K562 (cell line): ENCODE data around the gene WDR31. TPM values are rescaled to one million over a fixed set of nuclear protein-coding genes. Genes with fewer than 3 reads are reported as not detected.

Source experiments
- CREB3L1 ChIP-seq: fragments of 450-650 bp; IDR thresholded peaks from 2 replicates; pipeline ENCODE4 v1.6.1; 2014; ENCODE audit warnings: low read depth, mild to moderate bottlenecking, moderate library complexity, borderline replicate concordance
- DPF2 ChIP-seq: fragments of 450-650 bp; IDR thresholded peaks from 2 replicates; pipeline ENCODE4 v1.6.1; 2016
- E4F1 ChIP-seq: fragments of 250-450 bp; sonication (Bioruptor Pico); IDR thresholded peaks from 2 replicates; pipeline ENCODE4 v1.5.0; 2021; ENCODE audit warnings: mild to moderate bottlenecking, borderline replicate concordance
- EP300 ChIP-seq: IDR thresholded peaks from 2 replicates; pipeline ENCODE4 v1.6.1; 2012; ENCODE audit warnings: low read length, improper control_type of control experiment
- HDAC8 ChIP-seq: fragments of 450-650 bp; IDR thresholded peaks from 2 replicates; pipeline ENCODE4 v1.6.1; 2016; ENCODE audit warnings: mild to moderate bottlenecking, missing genetic modification characterization, moderate library complexity, missing compliant biosample characterization
- MAZ ChIP-seq, 2 experiments: fragments of 450-650 bp in 1 of 2; sonication (generic) in 1 of 2; formaldehyde crosslinking; IDR thresholded peaks in 1 of 2; conservative IDR thresholded peaks in 1 of 2; 2 replicates each; pipeline versions ENCODE4 v1.4.0 to v1.5.0; 2020; ENCODE audit warnings: mild to moderate bottlenecking in 1 of 2, missing genetic modification reagents in 1 of 2
- PPARD ChIP-seq: fragments of 250-450 bp; sonication (Bioruptor Pico); IDR thresholded peaks from 2 replicates; pipeline ENCODE4 v1.8.0; 2022; ENCODE audit warnings: inconsistent platforms, mild to moderate bottlenecking, moderate library complexity
- RB1 ChIP-seq: fragments of 450-650 bp; IDR thresholded peaks from 2 replicates; pipeline ENCODE4 v1.6.1; 2017; ENCODE audit warnings: low read depth, mild to moderate bottlenecking
- SIN3A ChIP-seq, 2 experiments: fragments of 150-350 bp in 1 of 2; IDR thresholded peaks; 2 replicates each; pipeline ENCODE4 v1.6.1; 2011 to 2016; ENCODE audit warnings: borderline replicate concordance in 2 of 2, low read depth in 2 of 2, low read length in 2 of 2, mild to moderate bottlenecking in 2 of 2, moderate library complexity in 2 of 2; ENCODE audit not compliant: control insufficient read depth in 1 of 2
- SMARCA4 ChIP-seq: fragments of 450-650 bp; IDR thresholded peaks from 2 replicates; pipeline ENCODE4 v1.6.1; 2016
- ZNF165 ChIP-seq: fragments of 250-450 bp; sonication (Bioruptor Pico); IDR thresholded peaks from 2 replicates; pipeline ENCODE4 v1.4.0; 2020; ENCODE audit warnings: borderline replicate concordance
- ZNF561 ChIP-seq: fragments of 450-650 bp; formaldehyde crosslinking; conservative IDR thresholded peaks from 2 replicates; pipeline ENCODE4 v1.4.0; 2020; ENCODE audit warnings: mild to moderate bottlenecking, moderate library complexity
- polyA plus RNA-seq, 8 experiments: library from polyadenylated mRNA; depleted of rRNA in 4 of 8; stranded (reverse) in 5 of 8; unstranded in 3 of 8; fragments of >200 nt; fragmentation: Nextera tagmentation in 2 of 8; fragmentation: Illumina TruSeq in 1 of 8; extraction: Ambion mirVana in 2 of 8; extraction: Trizol in 1 of 8; gene quantifications; 2 replicates each; pipeline versions ENCODE4 v1.2.1 to v1.2.3, GENCODE V29; 2011 to 2014; ENCODE audit warnings: inconsistent platforms in 1 of 8, missing spikeins in 1 of 8
- total RNA-seq, 7 experiments: library from RNA; depleted of rRNA in 6 of 7; stranded (reverse); fragments of >200 nt in 6 of 7; fragmentation: Illumina TruSeq in 2 of 7; extraction: Trizol in 2 of 7; gene quantifications; 2 replicates each; pipeline versions ENCODE4 v1.2.1 to v1.2.3, GENCODE V29; 2011 to 2021; ENCODE audit warnings: low replicate concordance in 1 of 7
- TF ChIP-seq, protein P1 (sequence below): IDR thresholded peaks from 3 replicates; pipeline ENCODE4 v1.6.1; 2011; ENCODE audit warnings: borderline replicate concordance, mild to moderate bottlenecking, moderate library complexity; ENCODE audit not compliant: insufficient read length; ENCODE audit errors: extremely low read depth

The WDR31 gene
- total and polyA plus RNA-seq, 9 of the 15 experiments (the other 6 are each of a cell fraction or from before 2014, with no cell fraction given): 0.35 to 1.8 (median 0.95) TPM

- no peak for TF ChIP-seq E4F1 (CRISPR knock-in tag)
- TF ChIP-seq, protein P1, sequence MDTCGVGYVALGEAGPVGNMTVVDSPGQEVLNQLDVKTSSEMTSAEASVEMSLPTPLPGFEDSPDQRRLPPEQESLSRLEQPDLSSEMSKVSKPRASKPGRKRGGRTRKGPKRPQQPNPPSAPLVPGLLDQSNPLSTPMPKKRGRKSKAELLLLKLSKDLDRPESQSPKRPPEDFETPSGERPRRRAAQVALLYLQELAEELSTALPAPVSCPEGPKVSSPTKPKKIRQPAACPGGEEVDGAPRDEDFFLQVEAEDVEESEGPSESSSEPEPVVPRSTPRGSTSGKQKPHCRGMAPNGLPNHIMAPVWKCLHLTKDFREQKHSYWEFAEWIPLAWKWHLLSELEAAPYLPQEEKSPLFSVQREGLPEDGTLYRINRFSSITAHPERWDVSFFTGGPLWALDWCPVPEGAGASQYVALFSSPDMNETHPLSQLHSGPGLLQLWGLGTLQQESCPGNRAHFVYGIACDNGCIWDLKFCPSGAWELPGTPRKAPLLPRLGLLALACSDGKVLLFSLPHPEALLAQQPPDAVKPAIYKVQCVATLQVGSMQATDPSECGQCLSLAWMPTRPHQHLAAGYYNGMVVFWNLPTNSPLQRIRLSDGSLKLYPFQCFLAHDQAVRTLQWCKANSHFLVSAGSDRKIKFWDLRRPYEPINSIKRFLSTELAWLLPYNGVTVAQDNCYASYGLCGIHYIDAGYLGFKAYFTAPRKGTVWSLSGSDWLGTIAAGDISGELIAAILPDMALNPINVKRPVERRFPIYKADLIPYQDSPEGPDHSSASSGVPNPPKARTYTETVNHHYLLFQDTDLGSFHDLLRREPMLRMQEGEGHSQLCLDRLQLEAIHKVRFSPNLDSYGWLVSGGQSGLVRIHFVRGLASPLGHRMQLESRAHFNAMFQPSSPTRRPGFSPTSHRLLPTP: no peak
- TF ChIP-seq SIN3A (IDR thresholded peaks at IDR 0.05; ENCODE audit: borderline replicate concordance in 2 of 2, control insufficient read depth in 1 of 2, low read depth in 2 of 2, low read length in 2 of 2): no peak
- TF ChIP-seq EP300: 0 out of 2 replicates have a peak, but pooled peaks have one; percentile 18
- TF ChIP-seq MAZ (CRISPR knock-in tag; conservative IDR thresholded peaks at IDR 0.05 in 1 of 2, IDR thresholded peaks at IDR 0.05 in 1 of 2): peak in 1 of 2 experiments; percentile 20; a peak in 1 of 4 replicates
- TF ChIP-seq ZNF561 (CRISPR knock-in tag): no peak
- TF ChIP-seq DPF2: 0 out of 2 replicates have a peak, but pooled peaks have one; percentile 26
- no peak for TF ChIP-seq HDAC8 (tag)
- TF ChIP-seq PPARD: no peak
- no peak for TF ChIP-seq CREB3L1
- 0 out of 2 replicates have a peak, but pooled peaks have one; percentile 42 for TF ChIP-seq SMARCA4
- no peak for TF ChIP-seq ZNF165 (CRISPR knock-in tag)
- TF ChIP-seq RB1: 0 out of 2 replicates have a peak, but pooled peaks have one; percentile 9
These were observed 65.5 kb downstream of the WDR31 start (continued) for GRCh38 chr9:113274474-113275156.
